B cell (primary cell): ENCODE results near the gene NEUROD2. TPM values are rescaled to one million over a fixed set of nuclear protein-coding genes. Genes with fewer than 3 reads are reported as not detected.

Experiments
- ATAC-seq: fragments of 200-7000 bp; cut with Tn5 transposase; one replicate; pipeline ENCODE4 v1.10.0; 2021; ENCODE audit warnings: low read depth, mild to moderate bottlenecking, moderate number of reproducible peaks, moderate library complexity
- CTCF ChIA-PET: fragments of 350-600 bp; sonication (Branson Sonifier 250); formaldehyde crosslinking; loops from one replicate; lab custom pipeline; 2021; ENCODE audit warnings: antibody characterized with exemption, inconsistent platforms; lab: Charles Lee
- POLR2A ChIA-PET: fragments of 350-600 bp; sonication (Branson Sonifier 250); formaldehyde crosslinking; loops from one replicate; lab custom pipeline; 2021; ENCODE audit warnings: antibody characterized with exemption; lab: Charles Lee
- DNase-seq: peaks from one replicate; pipeline ENCODE4 v3.0.0; 2013
- H2AFZ ChIP-seq: 2 replicates; pipeline ENCODE4 v1.6.1; 2012; ENCODE audit warnings: mild to moderate bottlenecking, low read depth, low read length; ENCODE audit not compliant: insufficient read depth, poor library complexity, severe bottlenecking
- H3K27ac ChIP-seq, 2 donors: 1 replicate in 1 of 2; 2 replicates in 1 of 2; pipeline ENCODE4 v1.5.1; 2012 to 2013; ENCODE audit warnings: low read length in 2 of 2, mild to moderate bottlenecking in 2 of 2, moderate library complexity in 1 of 2
- H3K27me3 ChIP-seq, 4 experiments: fragments of 200-600 bp in 1 of 4; sonication (generic) in 1 of 4; replicated peaks in 1 of 4; 1 replicate in 2 of 4; 2 replicates in 2 of 4; pipeline versions ENCODE4 v1.6.1 to v1.7.0; 2013 to 2016; ENCODE audit warnings: low read length in 3 of 4, mild to moderate bottlenecking in 2 of 4, mixed read lengths in 1 of 4, moderate library complexity in 1 of 4; ENCODE audit not compliant: insufficient read depth in 4 of 4, control insufficient read depth in 3 of 4; ENCODE audit errors: control extremely low read depth in 1 of 4
- H3K36me3 ChIP-seq, 2 experiments: replicated peaks in 1 of 2; 1 replicate in 1 of 2; 2 replicates in 1 of 2; pipeline versions ENCODE4 v1.6.1 to v1.7.1; 2013; ENCODE audit warnings: low read length in 1 of 2; ENCODE audit not compliant: insufficient read depth in 2 of 2, control insufficient read depth in 1 of 2; ENCODE audit errors: control extremely low read depth in 1 of 2, extremely low read depth in 1 of 2
- H3K4me1 ChIP-seq, 2 donors: fragments of 200-600 bp in 1 of 2; sonication (generic) in 1 of 2; 1 replicate in 1 of 2; 2 replicates in 1 of 2; pipeline versions ENCODE4 v1.5.1 to v1.6.1; 2013 to 2017; ENCODE audit warnings: low read length in 2 of 2; ENCODE audit not compliant: control insufficient read depth in 2 of 2, insufficient read depth in 2 of 2
- H3K4me2 ChIP-seq: replicated peaks from 2 replicates; pipeline ENCODE3; 2012; ENCODE audit warnings: mild to moderate bottlenecking, low read depth, low read length; ENCODE audit not compliant: poor library complexity, severe bottlenecking
- H3K4me3 ChIP-seq, 5 experiments: fragments of 200-600 bp in 1 of 5; sonication (generic) in 1 of 5; 1 replicate in 3 of 5; 2 replicates in 2 of 5; pipeline versions ENCODE4 v1.5.1 to v1.7.0; 2011 to 2016; ENCODE audit warnings: low read length in 4 of 5, mild to moderate bottlenecking in 4 of 5, low read depth in 2 of 5, control low read depth in 1 of 5, moderate library complexity in 1 of 5; ENCODE audit not compliant: insufficient read depth in 1 of 5; ENCODE audit errors: control extremely low read depth in 1 of 5, extremely low read depth in 1 of 5
- H3K79me2 ChIP-seq: fragments of 200-600 bp; sonication (generic); one replicate; pipeline ENCODE4 v1.6.0; 2016; ENCODE audit warnings: low read length; ENCODE audit not compliant: control insufficient read depth, insufficient read depth
- H3K9ac ChIP-seq: fragments of 200-600 bp; sonication (generic); 2 replicates; pipeline ENCODE4 v1.6.1; 2017; ENCODE audit warnings: mild to moderate bottlenecking, low read length, moderate library complexity
- H3K9me3 ChIP-seq, 3 donors: one replicate each; pipeline versions ENCODE4 v1.6.1 to v1.7.1; 2013; ENCODE audit warnings: low read length in 2 of 3; ENCODE audit not compliant: control insufficient read depth in 2 of 3, insufficient read depth in 1 of 3; ENCODE audit errors: control extremely low read depth in 1 of 3
- H4K20me1 ChIP-seq: 2 replicates; pipeline ENCODE4 v1.6.0; 2012; ENCODE audit warnings: mild to moderate bottlenecking, low read length; ENCODE audit not compliant: insufficient read depth, control insufficient read depth, poor library complexity, severe bottlenecking
- H3K27ac Mint-ChIP-seq: one replicate; pipeline ENCODE4 v1.8.0; 2021; ENCODE audit warnings: mixed read lengths
- H3K27me3 Mint-ChIP-seq: one replicate; pipeline ENCODE4 v1.8.0; 2021; ENCODE audit warnings: mixed read lengths
- H3K4me1 Mint-ChIP-seq: one replicate; pipeline ENCODE4 v1.8.0; 2021; ENCODE audit warnings: mixed read lengths
- H3K4me3 Mint-ChIP-seq: one replicate; pipeline ENCODE4 v1.8.0; 2021; ENCODE audit warnings: mixed read lengths
- H3K9me3 Mint-ChIP-seq: one replicate; pipeline ENCODE4 v1.8.0; 2022; ENCODE audit warnings: mixed read lengths; ENCODE audit not compliant: insufficient read depth
- CTCF ChIP-seq: fragments of 200-600 bp; IDR thresholded peaks from one replicate; pipeline ENCODE4 v1.8.0; 2022; ENCODE audit warnings: antibody characterized with exemption, mild to moderate bottlenecking
- EZH2 ChIP-seq: IDR thresholded peaks from 2 replicates; pipeline ENCODE4 v1.6.1; 2012; ENCODE audit warnings: borderline replicate concordance, low read depth, mild to moderate bottlenecking, moderate library complexity, low read length; ENCODE audit not compliant: insufficient read depth, poor library complexity, severe bottlenecking
- WGBS: methylation state at CpG from one replicate; pipeline ENCODE4 v1.1.5; 2013; ENCODE audit warnings: missing lambda C conversion rate; ENCODE audit not compliant: insufficient coverage; 5-methylcytosine and 5-hydroxymethylcytosine counted together
- intact Hi-C: fragments of 100-400 bp; cut with micrococcal nuclease; formaldehyde crosslinking; loops from one replicate; pipeline ENCODE4 v1.10.0; 2022
- polyA plus RNA-seq: library from polyadenylated mRNA; depleted of rRNA; stranded (reverse); fragments of >200 nt; gene quantifications from 2 replicates; pipeline ENCODE4 v1.2.3, GENCODE V29; 2012
- total RNA-seq, 2 donors: library from RNA; stranded (reverse); fragments of 120-200 nt in 1 of 2; gene quantifications; 1 replicate in 1 of 2; 2 replicates in 1 of 2; pipeline versions ENCODE4 v1.2.3 to v1.2.4, GENCODE V29; 2013 to 2022

The NEUROD2 gene
- total and polyA plus RNA-seq, 2 donors (not counting 1 experiment from before 2014, with no cell fraction given), result 0.04 TPM; not detected in 1

DNA sequence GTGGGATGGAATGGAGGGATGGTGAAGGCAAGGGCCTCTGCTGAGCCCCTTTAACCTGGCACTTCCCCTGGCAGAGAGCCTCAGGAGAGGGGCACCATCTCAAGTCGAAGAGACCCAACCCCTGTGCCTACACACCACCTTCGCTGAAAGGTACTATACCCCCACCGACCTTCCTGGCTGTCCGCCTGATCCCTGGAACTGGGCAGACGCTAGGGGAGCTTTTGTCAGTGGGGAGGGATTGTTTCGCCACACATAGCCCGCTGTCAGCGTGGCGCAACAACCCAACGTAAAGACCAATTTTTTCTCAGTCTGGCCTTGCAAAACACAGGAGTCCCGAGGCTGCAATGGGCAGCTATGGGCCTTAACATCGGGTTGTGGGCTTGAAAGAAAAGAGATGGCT, 22.2 kb upstream of the NEUROD2 start:
- ATAC-seq, result no peak
- Histone ChIP-seq H3K4me1 (peaks cover 17 to 23% of the 10 kb centered on the region in 2 donors), H3K27me3 (peaks cover 0 to 58% (median 16%) of the 10 kb centered on the region in 4 experiments), H3K79me2 (peaks cover 9% of the 10 kb centered on the region), H2AFZ (no peak overlapping the region), H3K27ac (no peak overlapping the region), H3K9ac (no peak overlapping the region), H3K36me3 (no peaks in the 10 kb centered on the region), H3K4me3 (no peak overlapping the region), H3K9me3 (no peaks in the 10 kb centered on the region), H3K4me2 (no peak overlapping the region), H4K20me1 (no peaks in the 10 kb centered on the region)
- intact Hi-C loops, result no loop called here
- Mint-ChIP-seq H3K27ac (no peak overlapping the region), H3K27me3 (peaks cover 30% of the 10 kb centered on the region), H3K4me3 (no peak overlapping the region), H3K4me1 (peaks cover 25% of the 10 kb centered on the region), H3K9me3 (no peaks in the 10 kb centered on the region)
- WGBS, result 92% methylated on average over 9 of the region's 12 CpGs
- no peak for DNase-seq
- ChIA-PET POLR2A (no interaction called here), CTCF (interaction anchor here (1.2 to 6.6 kb wide), 2 partner anchors 8 to 51 kb away, joined by 6 to 143 read pairs; no protein-coding TSS in a partner anchor)
- TF ChIP-seq CTCF (no peak), EZH2 (no peak)

- no peak for ATAC-seq
- H3K4me3 Mint-ChIP-seq, result no peak overlapping the region
- Histone ChIP-seq H3K4me1 (peaks cover 13 to 19% of the 10 kb centered on the region in 2 donors), H3K9ac (no peak overlapping the region), H3K4me2 (no peak overlapping the region), H3K9me3 (no peaks in the 10 kb centered on the region), H2AFZ (no peak overlapping the region), H3K4me3 (no peak overlapping the region), H3K27ac (no peak overlapping the region), H4K20me1 (no peaks in the 10 kb centered on the region), H3K36me3 (no peaks in the 10 kb centered on the region), H3K27me3 (peaks cover 0 to 62% (median 16%) of the 10 kb centered on the region in 4 experiments), H3K79me2 (peaks cover 8% of the 10 kb centered on the region)
- CTCF ChIA-PET, result interaction anchor here (1.2 to 6.6 kb wide), 4 partner anchors 7 to 81 kb away, joined by 4 to 143 read pairs (median 9); no protein-coding TSS in a partner anchor
- WGBS, result no CpG with 5 or more reads among the region's 3 CpGs
- TF ChIP-seq EZH2 (no peak), CTCF (no peak)
- intact Hi-C loops, result no loop called here
- H3K27ac Mint-ChIP-seq, result no peak overlapping the region
- H3K4me1 Mint-ChIP-seq, result peaks cover 26% of the 10 kb centered on the region
- H3K9me3 Mint-ChIP-seq, result no peaks in the 10 kb centered on the region
- POLR2A ChIA-PET, result no interaction called here
- peaks cover 30% of the 10 kb centered on the region for H3K27me3 Mint-ChIP-seq
- DNase-seq, result no peak
Observed at GRCh38 chr17:39629494-39629880, 21.8 kb upstream of the NEUROD2 start.
